Embryonic facial prominence (tissue), 1 donor: Measurements from ENCODE around the gene KREMEN2.
"Not testable (repeated sequence)": the region's sequence is repeated elsewhere in the genome, so short reads cannot be mapped to it uniquely, and the experiment has no call there.

Experiments
- DNase-seq: peaks from one replicate; pipeline ENCODE4 v3.0.0-alpha.2; 2016; ENCODE audit errors: extremely low spot score

Gene KREMEN2

DNA sequence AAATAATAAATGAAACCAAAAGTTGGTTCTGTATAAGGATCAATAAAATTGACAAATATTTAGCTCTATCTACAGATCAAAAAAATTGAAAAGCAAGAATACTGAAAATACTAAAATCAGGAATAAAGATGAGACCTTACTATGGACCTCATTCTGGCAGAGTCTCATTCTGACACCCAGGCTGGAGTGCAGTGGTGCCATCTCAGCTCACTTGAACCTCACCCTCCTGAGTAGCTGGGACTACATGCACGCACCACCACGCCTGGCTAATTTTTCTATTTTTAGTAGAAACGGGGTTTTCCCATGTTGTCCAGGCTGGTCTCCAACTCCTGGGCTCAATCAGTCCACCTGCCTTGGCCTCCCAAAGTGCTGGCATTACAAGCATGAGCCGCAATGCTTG lies 22.0 kb upstream of the KREMEN2 start:
- DNase-seq = no peak

GRCh38 chr16:2943716-2944115 lies 20.4 kb upstream of the KREMEN2 start:
- not testable (repeated sequence) for DNase-seq

- DNase-seq = no peak
These were observed 17.4 kb upstream of the KREMEN2 start for GRCh38 chr16:2946649-2947048.

GRCh38 chr16:2948807-2949704 lies 15.0 kb upstream of the KREMEN2 start:
- DNase-seq = no peak

DNA sequence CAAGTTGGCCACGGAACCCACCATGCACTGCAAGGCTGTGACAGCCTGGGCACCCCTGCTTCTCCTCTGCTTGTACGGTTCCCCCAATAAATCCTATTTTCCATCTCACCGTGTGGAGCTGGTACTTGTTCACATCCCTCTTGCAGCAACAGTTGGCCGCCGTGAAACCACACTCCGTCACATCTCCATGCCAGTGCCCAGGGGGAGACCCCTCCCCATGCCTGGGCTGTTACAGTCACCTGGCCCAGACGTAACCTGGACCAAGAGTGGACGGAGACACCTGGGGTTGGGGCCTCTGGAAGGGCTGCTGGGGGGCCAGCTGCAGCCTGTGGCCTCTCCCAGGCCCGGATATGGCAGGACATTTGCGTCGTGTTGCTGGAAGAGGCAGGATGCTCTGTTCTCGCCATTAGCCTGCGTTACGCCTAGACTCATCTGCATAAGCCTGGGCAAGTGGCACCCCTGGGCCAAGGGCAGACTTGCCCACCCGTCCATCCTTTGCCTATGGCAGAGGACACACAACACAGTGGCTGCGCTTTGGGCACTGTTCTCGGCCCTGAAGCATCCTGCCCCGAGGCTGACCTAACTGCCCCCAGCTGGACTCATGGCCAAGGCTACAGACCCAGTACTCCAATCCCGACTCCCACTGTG lies 14.2 kb upstream of the KREMEN2 start:
- DNase-seq = no peak

- no peak for DNase-seq
These were observed 13.7 kb upstream of the KREMEN2 start for GRCh38 chr16:2950353-2950724.

DNA sequence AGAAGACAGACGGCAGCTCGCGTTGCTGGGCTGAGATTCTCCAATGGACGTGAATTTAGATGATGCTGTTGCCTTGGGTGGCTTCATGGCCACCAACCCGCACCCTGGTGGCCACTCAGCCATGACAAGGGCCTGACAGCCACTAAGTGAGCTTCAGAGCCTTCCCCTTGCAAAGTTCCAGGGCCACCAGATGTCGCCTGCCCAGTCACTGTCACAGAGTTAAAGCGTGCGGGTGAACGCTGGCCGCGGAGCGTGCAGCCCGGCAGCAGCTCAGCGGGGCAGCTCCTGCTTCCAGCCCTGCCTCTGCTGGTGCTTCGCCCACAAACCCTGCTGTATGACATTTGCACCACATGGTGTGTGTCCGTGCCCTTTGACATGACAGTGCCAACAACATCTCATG lies 13.3 kb upstream of the KREMEN2 start:
- DNase-seq = no peak

GRCh38 chr16:2952679-2953078 lies 11.4 kb upstream of the KREMEN2 start:
- DNase-seq = no peak

GRCh38 chr16:2953706-2954627 lies 10.1 kb upstream of the KREMEN2 start:
- DNase-seq = no peak

- no peak for DNase-seq
These were observed 9.3 kb upstream of the KREMEN2 start for GRCh38 chr16:2954656-2955381.

DNA sequence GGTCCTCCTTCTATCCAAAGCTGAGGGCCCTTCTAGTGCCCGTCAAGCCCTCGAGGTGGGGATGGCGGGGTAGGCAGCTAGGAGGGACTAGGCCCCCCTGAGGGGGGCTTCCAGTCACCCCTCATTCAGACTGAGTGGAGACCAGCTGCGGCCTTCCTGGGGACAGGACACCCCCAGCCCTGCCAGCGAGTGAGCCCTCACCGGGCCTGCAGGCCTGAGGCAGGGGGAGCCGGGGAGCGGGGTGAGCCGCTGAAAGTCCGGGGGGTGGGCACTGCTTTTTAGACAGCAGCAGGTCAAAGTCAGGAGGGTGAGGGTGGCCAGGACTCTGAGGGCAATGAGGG lies 8.7 kb upstream of the KREMEN2 start:
- DNase-seq = no peak

DNA sequence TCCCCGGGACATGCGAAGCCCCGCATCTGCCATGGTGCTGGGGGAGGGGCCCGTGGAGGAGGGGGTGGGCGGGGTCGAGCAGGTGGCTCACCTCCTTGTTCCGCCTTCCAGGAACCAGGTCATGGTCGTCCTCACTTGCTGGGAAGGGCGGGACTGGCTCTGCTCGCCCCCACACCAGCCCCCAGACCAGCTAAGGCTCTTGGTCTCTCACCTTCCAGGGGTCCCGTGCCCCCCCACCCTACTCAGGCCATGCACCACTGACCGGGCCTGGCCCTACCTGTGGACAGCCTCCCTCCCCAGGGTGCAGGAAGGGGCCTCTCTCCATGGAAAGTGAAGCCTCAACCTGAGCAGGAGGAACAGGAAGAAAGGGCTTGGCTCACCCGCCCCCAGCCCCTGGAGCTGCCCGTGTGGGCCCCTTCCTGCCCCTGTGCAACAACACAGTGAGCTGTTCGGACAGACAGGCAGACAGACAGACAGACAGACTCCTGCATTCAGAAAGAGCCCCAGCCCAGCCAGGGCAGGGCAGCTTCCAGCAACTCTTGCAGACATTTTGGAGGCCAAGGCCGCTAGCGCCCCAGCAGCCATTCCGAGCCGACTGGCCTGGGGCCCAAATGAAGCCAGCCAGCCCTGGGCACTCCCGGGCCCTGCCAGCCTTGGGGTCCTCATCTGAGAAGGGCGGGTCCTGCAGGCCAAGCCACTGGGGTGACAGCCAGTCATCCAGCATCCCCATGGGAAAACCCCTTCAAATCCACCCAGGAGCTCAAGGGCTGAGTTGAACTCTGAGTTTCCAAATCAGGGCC lies 8.1 kb upstream of the KREMEN2 start:
- no peak for DNase-seq

- no peak for DNase-seq
These were observed 7.5 kb upstream of the KREMEN2 start for GRCh38 chr16:2956579-2956956.

DNA sequence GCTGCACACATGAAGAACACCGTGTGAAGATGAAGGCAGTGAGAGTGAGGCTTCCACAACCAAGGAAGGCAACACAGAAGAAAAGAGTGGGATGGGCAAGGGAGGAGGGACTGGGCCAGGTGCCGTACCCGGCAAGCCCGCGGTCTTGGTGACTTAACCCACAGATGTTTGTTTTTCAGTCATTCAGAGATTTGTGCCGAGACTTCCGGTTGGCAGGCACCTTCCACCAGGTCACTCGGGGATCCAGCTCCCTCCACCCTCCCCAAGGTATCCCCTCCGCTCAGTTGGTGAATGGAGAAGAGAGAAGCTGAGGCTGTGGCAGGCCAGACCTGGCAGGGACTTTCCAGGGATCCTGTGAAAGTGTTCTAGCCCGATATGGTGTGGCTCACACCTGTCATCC lies 4.9 kb upstream of the KREMEN2 start:
- DNase-seq = no peak

GRCh38 chr16:2960183-2961010 lies 3.7 kb upstream of the KREMEN2 start:
- DNase-seq = no peak

- no peak for DNase-seq
These were observed 1.6 kb upstream of the KREMEN2 start for GRCh38 chr16:2962334-2963073.

DNA sequence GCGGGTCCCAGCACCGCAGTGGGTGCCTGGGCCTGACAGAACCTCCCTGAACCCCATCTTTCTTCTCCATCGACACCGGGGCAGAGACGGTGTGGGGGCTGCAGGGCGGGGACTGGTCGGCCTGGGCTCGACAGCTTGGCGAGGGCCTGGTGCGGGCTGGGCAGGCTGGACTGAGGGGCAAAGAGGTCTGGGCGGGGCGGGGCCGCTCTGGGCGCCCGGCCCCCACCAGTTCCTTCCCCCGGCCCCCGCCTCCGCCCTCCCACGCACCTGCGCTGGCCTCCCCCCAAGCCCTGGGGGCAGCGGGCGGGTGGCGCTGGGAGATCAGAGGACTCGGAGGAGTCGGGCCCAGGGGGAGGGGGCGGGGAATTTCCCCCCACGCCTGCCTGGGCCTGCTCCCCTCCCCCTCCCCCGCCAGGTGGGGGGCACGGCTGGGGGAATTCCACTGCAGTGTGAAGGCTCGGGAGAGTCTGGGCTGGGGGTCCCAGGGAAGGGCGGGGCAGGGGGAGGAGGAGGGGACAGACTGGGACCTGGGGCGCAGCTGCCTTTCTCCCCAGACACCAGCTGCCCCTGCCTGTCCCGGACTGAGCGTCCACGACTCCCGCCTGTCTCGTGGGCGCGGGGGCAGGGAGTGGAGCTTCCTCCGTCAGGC lies 877 bp upstream of the KREMEN2 start:
- no peak for DNase-seq

- peak; percentile 56 for DNase-seq
These were observed 631 bp downstream of the KREMEN2 start for GRCh38 chr16:2964475-2965336.
